GM18499 (cell line): Measurements from ENCODE around the gene HHIPL1.
"Not testable (repeated sequence)": the region's sequence is repeated elsewhere in the genome, so short reads cannot be mapped to it uniquely, and the experiment has no call there.

ENCODE experiments used
- ATAC-seq: cut with Tn5 transposase; IDR thresholded peaks from one replicate; pipeline ENCODE4 v1.9.1; 2021; ENCODE audit warnings: moderate number of reproducible peaks; ENCODE audit not compliant: insufficient read depth, unreplicated experiment

HHIPL1 gene

DNA sequence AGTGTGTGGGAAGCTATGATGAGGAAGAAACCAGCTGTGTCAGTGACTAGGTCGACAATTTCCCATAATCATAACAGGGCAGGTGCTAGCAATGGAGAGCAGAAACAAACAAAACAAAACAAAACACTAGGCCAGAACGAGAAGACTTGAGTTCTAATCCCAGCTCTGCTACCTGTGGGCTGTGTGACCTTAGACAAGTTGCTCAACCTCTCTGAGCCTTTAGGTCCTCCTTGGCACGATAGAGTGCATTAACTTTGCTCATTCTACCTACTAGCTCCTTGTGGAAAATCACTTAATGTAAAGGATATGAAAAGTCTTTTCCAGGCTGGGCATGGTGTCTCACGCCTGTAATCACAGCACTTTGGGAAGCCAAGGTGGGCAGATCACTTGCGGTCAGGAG lies 11.2 kb downstream of the HHIPL1 start:
- ATAC-seq: no peak

DNA sequence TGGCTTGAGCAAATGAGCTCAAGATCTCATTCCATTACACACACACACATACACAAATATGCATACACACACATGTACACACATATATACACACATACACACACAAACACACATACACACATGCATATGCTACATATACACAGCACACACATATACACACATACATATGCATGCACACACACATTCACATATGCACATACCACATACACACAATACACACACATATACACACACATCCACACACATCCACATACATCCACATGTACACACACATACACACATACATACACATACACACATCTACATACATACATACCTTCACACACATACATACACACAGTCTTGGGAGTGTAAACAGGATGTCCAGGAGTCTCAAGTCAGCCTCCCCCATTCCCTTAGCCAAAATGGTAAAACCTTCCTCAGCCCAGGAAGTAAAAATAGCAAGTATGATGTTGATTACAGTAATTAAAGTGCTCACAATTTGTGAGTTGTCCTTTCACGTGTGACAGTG lies 12.8 kb downstream of the HHIPL1 start:
- ATAC-seq: no peak

DNA sequence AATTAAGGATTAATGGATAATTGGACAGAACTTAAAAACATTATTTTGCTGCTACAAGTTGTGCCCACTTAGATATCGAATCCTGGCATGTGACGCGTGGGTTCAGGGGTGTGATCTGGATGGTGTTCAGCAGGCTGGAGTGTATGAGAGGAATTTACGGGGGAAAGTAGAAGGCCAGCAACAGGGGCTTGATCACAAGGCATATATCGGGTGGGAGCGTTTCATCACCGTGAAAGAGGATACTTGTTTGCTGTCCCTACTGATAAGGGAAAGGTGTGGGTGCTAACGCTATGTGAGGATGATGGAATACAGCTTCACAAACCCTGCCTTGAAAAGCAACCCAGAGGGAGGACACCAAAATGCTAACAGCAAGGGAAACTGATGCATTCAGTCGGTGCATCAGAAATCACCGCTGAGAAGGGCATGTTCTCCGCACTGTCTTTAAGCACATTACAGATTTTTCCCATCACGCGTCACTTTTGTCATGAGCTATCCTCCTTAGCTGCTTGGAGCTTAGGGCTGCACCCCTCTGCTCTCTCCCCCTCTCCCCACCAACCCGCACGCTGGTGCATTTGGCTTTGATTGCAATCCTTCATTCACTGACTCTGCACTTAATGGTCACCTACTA lies 13.4 kb downstream of the HHIPL1 start:
- no peak for ATAC-seq

DNA sequence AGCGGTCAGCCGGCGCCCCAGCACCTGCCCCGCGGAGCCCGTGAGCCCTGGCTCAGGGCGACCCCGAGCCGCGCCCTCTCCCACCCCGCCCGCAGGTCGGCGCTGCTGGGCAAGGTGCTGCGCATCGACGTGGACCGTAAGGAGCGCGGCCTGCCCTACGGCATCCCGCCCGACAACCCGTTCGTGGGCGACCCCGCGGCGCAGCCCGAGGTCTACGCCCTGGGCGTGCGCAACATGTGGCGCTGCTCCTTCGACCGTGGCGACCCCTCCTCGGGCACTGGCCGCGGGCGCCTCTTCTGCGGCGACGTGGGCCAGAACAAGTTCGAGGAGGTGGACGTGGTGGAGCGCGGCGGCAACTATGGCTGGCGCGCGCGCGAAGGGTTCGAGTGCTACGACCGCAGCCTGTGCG lies 14.4 kb downstream of the HHIPL1 start:
- no peak for ATAC-seq

DNA sequence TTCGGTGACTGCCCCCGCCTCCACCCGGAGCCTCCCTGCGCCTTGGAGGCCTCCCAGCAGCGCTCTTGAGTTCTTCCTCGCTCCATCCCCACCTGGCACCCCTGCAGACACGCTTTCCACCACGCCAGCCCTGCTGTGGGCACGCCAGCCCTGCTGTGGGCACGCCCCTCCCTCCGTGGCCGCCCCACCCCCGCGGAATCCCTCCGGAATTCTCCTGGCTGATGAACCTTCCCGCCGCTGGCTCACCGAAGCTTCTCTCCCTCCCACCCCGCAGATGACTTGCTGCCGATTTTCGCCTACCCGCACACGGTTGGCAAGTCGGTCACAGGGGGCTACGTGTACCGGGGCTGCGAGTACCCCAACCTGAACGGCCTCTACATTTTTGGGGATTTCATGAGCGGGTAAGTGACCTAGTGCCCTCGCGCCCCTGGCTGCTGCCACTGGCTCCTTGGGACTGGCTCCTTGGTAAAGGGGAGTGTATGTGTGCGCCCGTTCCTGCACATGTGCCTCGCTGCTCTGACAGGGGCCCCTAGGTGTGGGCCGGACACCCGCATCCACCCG lies 15.2 kb downstream of the HHIPL1 start:
- no peak for ATAC-seq

DNA sequence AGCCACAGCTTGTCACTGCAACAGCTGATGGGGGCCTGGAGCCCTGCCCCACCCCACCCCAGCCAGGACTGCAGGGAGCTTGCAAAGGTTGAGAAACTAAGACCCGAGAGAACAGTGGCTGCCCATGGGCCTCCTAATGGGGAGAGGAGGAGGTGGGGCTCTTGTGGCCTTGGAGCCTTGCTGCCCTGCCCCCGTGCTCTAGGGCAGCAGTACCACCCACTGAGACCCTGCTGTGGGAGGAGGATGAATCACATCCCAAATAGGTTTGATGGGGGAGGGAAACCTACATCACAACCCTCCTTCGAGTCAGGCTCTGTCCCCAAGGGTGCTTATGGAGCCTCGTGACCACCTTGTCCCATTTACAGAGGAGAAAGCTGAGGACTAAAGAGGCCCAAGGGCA lies 15.9 kb downstream of the HHIPL1 start:
- ATAC-seq: no peak

DNA sequence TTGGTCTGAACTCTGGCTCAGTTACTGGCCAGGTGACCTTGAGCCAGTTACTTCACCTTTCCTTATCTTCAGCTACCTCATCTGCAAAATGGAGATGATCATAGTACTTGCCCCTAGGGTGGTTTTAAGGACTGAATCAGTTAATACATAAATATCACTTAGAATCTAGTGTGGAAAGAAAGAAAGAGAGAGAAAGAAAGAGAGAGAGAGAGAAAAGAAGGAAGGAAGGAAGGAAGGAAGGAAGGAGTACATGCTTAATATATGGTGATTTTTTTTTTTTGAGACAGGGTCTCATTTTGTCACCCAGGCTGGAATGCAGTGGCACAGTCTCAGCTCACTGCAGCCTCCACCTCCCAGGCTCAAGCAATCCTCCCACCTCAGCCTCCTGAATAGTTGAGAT lies 16.3 kb downstream of the HHIPL1 start:
- not testable (repeated sequence) for ATAC-seq

DNA sequence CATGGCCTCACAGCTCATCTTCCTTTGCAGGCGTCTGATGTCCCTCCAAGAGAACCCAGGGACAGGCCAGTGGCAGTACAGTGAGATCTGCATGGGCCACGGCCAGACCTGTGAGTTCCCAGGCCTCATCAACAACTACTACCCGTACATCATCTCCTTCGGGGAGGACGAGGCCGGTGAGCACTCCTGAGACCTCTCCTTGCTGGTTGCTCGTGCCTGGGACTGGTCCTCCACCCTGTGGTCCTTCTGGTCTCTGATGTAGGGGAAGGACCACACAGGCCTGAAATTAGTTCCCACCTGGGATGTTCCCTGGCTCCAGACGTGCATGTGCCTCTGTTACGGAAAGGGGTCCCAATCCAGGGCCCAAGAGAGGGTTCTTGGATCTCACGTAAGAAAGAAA lies 17.9 kb downstream of the HHIPL1 start:
- ATAC-seq: no peak

DNA sequence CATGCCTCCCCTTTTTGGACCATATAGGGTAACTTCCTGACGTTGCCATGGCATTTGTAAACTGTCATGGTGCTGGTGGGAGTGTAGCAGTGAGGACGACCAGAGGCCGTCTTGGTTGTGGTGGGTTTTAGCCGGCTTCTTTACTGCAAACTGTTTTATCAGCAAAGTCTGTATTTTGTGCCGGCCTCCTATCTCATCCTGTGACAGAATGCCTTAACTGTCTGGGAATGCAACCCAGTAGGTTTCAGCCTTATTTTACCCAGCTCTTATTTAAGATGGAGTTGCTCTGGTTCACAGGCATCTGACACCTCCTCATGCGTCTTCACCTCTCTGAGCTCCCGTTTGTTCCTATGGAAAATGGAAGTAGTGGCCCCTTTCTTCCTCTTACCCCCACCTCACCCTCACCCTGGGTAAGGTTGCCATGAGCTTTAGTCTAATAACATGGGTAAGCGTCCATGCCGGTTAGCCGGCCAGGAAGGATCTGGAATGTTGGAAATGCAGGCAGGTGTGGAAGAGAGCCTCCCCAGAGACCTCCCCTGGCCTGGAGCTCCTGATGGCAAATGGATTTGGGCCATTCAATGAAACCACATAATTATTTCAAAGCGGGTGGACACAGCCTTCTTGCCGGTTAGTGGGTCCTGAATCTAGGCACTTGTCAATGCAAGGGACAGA lies 18.6 kb downstream of the HHIPL1 start:
- ATAC-seq: no peak

DNA sequence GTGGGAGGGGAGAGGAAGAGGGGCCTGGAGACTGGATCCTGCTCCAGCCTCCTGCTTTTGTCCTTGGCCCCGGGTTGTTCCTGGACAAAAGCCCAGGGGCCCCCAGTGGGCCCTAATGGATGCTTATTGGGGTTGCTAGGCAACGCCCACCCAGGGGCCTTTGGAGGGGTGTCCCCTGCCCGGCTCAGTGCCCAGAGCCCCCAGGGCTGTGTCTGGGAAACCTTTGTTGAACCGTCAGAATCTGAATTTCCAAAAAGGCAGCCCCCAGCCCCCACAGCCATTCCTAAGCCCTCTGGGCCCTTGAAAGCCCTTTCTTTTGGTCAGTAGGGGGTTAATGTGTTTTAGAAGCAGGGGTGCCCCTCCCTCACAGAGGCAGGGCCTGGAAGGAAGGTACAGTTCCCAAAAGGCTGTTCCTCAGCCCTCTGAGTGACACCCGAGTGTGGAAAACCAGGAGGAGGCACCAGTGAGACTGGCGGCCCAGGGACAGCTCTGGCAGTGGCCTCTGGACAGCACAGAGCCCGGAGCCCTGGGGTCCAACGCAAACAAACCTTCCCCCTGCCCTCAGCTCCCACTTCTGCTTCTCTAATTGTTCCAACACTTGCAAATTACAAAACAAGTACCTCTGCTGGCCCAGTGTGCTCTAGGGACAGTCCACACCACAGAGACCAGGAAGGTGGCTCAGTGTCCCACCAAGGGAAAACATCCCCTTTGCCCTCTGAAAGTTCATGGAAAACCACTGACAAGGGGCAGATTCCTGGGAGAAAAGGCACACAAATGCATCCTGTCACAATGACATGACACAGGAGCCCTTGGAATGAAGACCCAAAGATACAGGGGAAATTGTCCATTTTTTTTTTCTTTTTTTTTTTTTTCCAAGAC lies 19.4 kb downstream of the HHIPL1 start:
- no peak for ATAC-seq

DNA sequence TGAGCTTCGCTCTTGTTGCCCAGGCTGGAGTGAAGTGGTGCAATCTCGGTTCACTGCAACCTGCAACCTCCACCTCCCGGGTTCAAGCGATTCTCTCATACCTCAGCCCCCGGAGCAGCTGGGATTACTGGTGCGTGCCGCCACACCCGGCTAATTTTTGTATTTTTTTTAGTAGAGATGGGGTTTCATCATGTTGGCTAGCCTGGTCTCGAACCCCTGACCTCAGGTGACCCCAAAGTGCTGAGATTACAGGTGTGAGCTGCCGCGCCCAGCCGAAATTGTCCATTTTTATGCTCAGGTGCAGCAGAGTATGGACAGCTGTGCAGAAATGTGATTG lies 20.0 kb downstream of the HHIPL1 start:
- ATAC-seq: no peak

DNA sequence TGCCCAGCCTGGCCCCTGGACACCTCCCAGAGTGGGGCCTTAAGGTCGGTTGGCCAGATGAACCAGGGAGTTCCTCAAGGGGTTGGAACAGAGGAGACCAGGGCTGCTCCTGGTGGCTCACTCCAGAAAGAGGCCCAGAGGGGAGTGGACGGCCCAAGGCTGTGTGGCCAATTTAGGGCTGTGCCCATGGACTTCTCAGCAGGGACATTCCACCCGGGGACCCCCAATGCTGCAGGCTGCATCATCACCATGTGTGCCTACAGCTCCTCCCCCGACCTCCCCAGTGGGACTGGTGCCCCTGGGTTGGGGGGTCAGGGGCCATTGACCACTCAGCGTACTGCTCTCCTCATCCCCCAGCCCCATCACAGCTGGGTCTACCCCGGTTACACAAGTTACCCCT lies 21.6 kb downstream of the HHIPL1 start:
- ATAC-seq: no peak

DNA sequence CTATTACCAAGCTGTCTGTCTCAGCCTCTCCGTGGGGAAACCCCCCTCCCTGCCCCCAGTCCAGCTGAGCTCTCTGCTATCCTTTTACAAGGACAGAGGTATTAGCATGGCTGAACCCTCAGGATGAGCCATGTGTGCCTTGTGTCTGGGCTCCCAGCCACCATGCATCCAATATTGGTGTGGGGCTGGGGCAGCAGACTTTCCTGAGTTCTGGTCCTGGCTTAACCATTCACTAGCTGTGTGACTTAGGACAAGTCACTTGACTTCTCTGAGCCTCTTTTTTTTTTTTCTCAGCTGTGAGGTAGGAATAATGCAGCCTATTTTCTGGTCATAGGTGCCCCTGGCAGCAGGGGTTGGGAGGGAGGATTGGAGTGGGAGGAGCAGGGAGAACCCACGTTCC lies 22.1 kb downstream of the HHIPL1 start:
- ATAC-seq: no peak

DNA sequence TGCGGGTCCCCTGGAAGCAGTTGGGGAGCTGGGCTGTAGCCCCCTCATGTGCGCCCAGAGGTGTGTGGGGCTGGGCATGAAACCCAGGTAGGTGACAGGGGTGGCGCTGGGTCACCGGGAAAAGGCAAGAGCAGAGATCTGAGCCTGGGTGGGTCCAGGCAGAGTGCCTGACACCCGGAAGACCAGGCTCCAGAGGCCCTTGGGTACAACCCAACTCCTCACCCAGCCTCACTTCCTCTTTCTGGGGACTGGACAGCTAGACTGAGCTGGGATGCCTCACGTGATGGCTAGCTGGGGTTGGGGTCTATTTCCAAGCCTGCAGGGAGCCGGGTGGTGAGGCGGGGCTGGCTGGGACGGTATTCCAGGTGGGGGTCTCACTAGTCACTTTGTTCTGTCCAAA lies 22.9 kb downstream of the HHIPL1 start:
- no peak for ATAC-seq

DNA sequence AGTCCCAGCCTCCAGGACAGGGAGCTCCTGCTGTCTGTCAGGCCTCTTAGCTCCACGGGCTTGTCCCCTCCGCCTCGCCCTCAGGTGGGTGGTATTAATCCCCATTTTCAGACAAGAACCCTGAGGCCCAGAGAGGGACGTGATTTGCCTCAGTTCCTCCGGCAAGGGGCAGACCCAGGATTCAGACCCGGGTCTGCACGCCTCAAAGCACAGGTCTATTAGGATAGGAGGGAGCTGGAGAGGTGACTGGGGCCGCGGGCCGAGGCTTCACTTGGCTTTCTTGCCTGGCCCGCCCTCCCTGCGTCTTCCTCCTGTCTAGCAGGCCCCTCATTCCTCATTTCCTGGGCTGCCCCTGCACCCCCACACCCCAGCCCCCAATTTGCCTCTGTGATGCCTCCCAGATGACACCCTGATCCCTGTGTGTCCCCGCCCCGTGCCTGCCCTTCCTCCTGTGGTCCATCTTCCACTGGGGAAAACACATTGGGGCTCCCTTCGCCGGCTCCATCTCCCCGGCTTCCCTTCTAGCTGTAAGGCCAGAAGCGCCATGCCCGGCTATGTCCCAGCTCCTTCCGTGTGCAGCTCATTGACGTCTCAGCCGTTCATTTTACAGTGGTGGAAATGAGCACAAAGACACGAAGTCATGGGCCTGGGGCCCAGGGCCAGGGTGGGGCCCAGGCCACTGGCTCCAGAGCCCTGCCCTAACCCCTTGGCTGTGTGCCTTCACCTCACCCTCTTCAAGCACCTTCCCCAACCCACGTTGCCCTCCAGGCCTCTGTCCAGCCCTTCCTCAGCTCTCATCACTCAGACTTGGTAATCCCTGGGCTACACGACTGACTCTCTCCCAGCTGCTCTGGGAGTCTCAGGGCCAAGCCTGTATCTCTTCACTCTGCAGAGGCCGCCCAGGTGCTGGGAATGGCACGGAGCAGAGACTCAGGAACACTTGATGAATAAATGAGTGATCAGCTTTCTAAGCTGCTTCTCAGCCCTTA lies 23.7 kb downstream of the HHIPL1 start:
- no peak for ATAC-seq

DNA sequence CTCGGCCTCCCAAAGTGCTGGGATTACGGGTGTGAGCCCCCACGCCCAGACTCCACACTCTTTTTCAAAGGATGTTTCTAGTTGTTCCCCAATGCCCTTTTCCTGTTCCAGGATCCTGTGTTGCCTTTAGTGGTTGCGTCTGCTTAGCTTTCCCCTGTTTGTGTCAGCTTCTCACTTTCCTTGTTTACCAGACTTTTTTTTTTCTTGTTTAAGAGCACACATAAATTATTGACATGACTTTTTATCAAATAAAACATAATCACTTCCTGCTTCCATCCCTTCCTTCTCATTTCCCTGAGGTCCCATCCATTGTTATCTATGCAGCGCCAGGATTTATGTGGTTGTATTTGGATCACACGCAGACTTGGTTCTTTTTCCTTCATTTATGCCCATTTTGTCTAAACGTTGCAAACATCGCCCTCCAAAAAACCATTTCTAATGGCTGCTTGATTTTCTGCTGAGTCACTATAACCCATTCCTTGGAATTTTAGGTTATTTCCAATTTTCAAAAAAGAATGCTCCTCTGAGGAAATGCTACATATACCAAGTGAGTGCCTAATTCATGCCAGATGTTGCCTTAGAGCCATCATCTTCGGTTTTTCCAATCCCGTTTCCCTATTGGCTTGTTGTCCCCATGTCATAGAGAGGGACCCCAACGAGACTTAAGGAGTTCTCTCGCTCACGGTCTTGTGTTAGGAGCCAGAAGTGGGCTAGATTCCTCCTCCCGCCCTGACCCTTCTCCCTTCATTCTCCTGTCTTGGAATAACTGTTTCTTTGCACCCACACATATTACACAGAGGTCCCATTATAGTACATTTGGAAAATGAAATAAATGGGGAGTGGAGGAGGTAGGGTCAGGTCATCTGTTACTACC lies 25.7 kb downstream of the HHIPL1 start:
- no peak for ATAC-seq

DNA sequence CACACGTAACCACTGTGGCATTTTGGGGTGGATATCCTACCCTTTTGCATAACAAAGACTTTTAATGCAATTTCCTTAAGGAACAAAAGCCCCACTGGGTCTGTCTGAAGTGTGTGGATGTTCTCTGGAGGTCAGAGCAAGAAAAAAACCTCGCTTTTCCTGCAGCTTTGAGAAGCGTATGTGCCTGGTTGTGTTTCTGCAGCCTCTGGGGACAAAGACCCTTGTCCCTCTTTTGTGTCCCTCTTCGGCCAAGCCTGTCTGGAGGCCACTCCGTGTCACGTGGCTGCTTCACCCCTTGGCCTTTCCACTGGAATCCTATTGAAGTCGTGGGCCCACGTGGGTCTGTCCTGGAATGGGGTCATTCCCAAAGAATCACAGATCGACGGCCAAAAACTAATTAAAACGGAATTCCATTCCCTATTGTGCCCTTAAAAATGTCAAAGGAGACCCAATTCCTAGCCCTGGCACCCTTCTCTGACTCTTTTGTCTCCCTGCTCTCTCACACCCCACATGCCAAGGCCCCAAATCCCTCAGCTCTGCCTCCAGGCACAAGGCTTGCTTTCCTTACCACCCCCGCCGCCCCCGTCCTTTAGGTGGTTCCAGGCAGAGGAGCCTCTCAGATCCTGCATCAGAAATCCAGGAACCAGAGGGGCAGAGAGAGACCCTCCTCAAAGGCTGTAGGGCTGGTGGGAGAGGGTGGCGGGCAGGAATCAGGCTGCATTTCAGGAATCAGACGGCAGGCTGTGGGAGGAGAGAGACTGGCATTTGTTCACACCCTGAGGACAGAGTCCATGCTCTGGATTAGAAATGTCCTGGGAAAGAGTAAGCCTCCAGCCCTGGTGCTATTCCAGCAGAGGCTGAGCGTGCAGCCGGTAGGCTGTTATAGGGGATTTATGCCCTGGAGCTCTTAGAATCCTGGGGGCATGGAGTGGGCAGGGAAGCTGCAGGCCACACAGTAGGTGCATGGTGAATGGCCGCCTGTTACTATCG lies 26.6 kb downstream of the HHIPL1 start:
- no peak for ATAC-seq
